ENCODE results near the gene SLC38A8.

DNA sequence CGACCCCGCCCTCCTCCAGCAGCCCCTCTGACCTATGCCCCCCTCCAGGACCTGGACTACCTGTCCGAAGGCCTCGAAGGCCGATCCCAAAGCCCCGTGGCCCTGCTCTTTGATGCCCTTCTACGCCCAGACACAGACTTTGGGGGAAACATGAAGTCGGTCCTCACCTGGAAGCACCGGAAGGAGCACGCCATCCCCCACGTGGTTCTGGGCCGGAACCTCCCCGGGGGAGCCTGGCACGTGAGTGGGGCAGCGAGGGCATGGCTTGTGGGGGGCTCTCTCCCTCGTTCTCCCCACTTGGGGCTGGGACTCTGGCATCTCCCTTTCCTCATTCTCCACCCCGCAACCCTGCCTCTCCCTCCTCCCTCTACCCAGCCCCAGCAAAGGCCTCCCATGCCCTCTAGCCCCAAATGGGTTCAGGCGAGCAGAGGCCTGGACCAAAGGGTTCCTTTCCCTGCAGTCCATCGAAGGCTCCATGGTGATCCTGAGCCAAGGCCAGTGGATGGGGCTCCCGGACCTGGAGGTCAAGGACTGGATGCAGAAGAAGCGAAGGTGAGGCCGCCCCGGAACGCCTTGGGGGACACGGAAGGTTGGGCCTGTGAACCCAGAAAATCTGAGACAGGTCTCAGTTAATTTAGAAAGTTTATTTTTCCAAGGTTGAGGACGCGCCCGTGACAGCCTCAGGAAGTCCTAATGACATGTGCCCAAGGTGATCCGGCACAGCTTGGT lies 81.9 kb downstream of the SLC38A8 start:
- TF ChIP-seq, protein P1, sequence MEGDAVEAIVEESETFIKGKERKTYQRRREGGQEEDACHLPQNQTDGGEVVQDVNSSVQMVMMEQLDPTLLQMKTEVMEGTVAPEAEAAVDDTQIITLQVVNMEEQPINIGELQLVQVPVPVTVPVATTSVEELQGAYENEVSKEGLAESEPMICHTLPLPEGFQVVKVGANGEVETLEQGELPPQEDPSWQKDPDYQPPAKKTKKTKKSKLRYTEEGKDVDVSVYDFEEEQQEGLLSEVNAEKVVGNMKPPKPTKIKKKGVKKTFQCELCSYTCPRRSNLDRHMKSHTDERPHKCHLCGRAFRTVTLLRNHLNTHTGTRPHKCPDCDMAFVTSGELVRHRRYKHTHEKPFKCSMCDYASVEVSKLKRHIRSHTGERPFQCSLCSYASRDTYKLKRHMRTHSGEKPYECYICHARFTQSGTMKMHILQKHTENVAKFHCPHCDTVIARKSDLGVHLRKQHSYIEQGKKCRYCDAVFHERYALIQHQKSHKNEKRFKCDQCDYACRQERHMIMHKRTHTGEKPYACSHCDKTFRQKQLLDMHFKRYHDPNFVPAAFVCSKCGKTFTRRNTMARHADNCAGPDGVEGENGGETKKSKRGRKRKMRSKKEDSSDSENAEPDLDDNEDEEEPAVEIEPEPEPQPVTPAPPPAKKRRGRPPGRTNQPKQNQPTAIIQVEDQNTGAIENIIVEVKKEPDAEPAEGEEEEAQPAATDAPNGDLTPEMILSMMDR (IDR thresholded peaks at IDR 0.05): no peak
- TF ChIP-seq EP300 (IDR thresholded peaks at IDR 0.05): no peak
- no peak for TF ChIP-seq POLR2A (IDR thresholded peaks at IDR 0.05)

Data from suprapubic skin (tissue), 3 donors.